Activated naive CD4-positive, alpha-beta T cell treated with anti-CD3 and anti-CD28 coated beads, Interleukin-2, amount 50 U/mL, for 24 hours (primary cell): ENCODE measurements around the gene DCAF15.
A peak's percentile ranks its signal among the peaks of the same experiment; 100 is the strongest.

Source experiments
- H3K27ac Mint-ChIP-seq: one replicate; pipeline ENCODE4 v1.8.0; 2021; ENCODE audit warnings: mild to moderate bottlenecking, mixed read lengths
- H3K27me3 Mint-ChIP-seq: one replicate; pipeline ENCODE4 v1.8.0; 2021; ENCODE audit warnings: mixed read lengths
- H3K36me3 Mint-ChIP-seq: one replicate; pipeline ENCODE4 v1.8.0; 2021; ENCODE audit warnings: mixed read lengths
- H3K4me1 Mint-ChIP-seq: one replicate; pipeline ENCODE4 v1.8.0; 2021; ENCODE audit warnings: mixed read lengths
- H3K4me3 Mint-ChIP-seq: one replicate; pipeline ENCODE4 v1.8.0; 2021; ENCODE audit warnings: mild to moderate bottlenecking, mixed read lengths
- H3K9me3 Mint-ChIP-seq: one replicate; pipeline ENCODE4 v1.8.0; 2021; ENCODE audit warnings: mixed read lengths

Gene DCAF15

DNA sequence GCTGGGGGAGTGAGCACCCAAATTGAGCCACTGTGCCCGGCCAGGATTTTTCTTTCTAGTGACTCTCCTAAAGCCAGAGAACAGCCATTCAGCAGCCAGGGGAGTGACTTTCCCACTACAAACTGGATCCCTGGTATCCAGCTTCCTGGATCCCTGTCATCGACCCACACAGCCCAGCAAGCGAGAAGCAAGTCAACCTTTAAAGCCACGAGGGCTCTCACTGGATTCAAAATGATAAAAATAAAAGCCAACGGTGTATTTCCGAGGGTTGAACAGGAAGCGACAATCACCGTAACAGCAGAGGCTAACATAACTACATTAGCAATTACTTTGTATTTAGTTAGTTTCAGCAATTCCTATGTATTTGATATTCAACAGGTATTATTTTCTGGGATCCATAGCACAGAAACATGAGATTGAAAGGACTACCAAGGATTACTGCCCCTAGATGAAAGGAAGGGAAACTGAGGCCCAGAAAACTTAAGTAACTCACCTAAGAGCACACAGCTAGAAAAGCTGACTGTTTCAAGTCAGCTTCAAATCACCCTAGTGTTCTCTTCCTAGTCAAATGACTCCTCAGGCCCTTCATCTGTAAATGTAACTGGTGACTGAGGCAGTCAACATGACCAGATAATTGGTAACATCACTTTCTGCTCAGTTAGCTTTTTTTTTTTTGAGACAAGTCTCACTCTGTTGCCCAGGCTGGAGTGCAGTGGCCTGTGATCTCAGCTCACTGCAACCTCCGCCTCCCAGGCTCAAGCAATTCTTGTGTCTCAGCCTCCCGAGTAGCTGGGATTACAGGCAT lies 51.1 kb downstream of the DCAF15 start:
- Mint-ChIP-seq H3K4me3 (peak overlapping the region; percentile 71), H3K27ac (peak overlapping the region; percentile 95), H3K27me3 (no peaks in the 10 kb centered on the region), H3K36me3 (peaks cover 4% of the 10 kb centered on the region), H3K9me3 (no peaks in the 10 kb centered on the region), H3K4me1 (peaks cover 55% of the 10 kb centered on the region)

DNA sequence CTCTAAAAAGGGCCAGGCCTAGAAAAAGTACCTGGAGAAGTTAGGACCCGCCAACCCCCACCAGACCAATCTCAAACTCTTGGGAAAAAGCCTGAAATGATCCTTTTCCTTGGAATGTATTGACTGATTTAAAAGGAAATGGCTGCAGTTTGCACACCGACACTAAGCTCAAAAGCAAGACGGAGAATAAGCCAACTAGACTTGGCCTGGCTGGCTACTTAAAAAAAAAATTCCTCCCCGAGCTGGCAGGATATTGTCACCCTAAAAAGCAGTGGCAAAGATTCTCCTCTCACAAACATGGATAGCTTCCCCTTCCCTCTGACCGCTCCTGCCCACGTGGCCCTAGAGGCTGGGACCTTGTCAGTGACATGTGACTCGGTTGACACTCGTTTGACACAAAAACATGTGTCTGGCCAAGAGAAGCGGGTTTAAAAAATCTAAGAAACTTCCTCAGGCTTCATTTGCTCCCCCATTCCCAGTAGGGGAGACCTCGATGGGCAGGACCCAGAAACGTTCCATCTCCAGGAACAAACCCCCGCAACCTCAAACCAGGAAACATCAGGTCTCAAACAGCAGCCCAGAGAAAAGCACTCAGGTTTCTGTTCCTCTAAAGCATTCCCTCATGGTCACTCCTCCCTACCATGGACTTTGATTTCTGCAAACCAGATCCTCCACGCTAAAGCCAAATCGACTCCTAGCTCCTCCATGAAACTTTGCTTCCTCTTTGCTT lies 52.5 kb downstream of the DCAF15 start:
- Mint-ChIP-seq H3K27me3 (no peaks in the 10 kb centered on the region), H3K27ac (peak overlapping the region; percentile 92), H3K4me1 (peaks cover 54% of the 10 kb centered on the region), H3K36me3 (no peaks in the 10 kb centered on the region), H3K4me3 (peak overlapping the region; percentile 82), H3K9me3 (no peaks in the 10 kb centered on the region)

DNA sequence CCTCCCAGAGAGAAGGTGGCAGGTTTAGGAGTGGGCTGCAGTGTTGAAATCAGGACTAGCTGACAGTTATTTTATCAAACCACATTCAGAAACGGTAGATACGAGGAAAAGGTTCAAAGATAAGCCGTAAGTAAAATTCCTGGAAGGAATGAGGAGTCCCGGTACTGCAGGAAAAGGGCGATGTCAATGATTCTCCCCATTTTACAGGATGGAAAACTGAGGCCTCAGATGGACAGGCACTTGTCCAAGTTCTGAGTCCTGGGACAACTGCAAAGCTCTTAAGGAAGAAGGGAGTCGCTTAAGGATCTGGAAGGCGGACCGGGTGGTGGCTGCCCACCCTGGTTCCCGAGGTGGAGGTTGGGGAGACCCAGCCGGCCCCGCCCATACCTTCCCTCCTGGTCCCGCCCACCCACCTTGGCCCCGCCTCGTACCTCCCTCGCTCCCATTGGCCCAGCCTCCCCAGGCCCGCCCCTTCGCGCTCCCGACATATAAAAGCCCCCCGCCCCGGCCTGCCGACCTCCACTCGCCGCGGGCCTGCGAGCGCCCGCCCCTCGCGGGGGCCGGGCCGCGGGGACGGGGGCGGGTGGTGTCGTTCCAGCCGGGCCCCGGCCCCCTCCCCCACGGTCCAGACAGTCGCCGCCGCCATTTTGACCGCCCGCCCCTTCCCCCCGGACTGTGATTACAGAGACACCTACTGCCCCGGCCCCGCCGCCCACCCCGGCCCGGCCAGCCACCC lies 53.2 kb downstream of the DCAF15 start:
- Mint-ChIP-seq H3K4me3 (peak overlapping the region; percentile 82), H3K9me3 (no peaks in the 10 kb centered on the region), H3K27me3 (no peaks in the 10 kb centered on the region), H3K27ac (peak overlapping the region; percentile 92), H3K36me3 (no peaks in the 10 kb centered on the region), H3K4me1 (peaks cover 47% of the 10 kb centered on the region)

DNA sequence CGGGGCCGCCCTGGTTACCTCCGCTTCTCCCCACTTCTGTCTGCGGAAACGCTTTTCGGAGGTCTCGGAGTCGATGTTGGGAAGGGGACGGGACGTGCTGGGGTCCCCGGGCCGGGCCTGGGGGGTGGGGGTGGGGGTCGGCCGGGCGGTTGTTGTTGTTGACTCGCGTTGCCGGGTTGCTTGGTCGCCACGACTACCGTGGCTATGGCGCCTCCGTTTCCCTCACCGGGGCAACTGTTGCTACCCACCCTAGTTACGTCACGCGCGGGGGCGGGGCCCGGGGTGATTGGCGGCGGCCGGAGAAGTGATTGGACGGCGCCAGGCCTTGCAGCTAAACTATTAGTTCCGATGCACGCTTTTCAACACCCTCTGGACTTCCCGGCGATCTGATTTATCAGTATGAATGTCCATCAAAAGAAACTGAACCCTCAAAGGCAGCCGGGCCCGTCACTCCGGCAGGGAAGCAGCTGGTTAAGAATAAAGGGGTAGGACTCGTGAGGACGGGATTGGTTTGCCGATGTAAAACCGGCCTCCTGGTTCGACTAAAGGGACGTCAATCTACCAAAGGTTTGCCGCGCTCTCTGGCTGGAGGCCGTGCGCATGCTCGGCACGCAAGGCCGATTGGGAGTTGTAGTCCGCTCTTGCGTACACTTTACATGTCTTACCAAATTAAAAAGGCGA lies 53.9 kb downstream of the DCAF15 start, which contains the start of gene RFX1:
Gene RFX1 (minus strand): TSS at position 236 of the 681 bp plus-strand sequence. CDS start 12,477 bp downstream, outside the sequence.
- peaks cover 40% of the 10 kb centered on the region for H3K4me1 Mint-ChIP-seq
- H3K27me3 Mint-ChIP-seq: no peaks in the 10 kb centered on the region
- H3K9me3 Mint-ChIP-seq: no peaks in the 10 kb centered on the region
- peak within 1 kb of the TSS; percentile 97 for H3K27ac Mint-ChIP-seq
- H3K4me3 Mint-ChIP-seq: peak within 1 kb of the TSS; percentile 93
- no peaks in the 10 kb centered on the region for H3K36me3 Mint-ChIP-seq

DNA sequence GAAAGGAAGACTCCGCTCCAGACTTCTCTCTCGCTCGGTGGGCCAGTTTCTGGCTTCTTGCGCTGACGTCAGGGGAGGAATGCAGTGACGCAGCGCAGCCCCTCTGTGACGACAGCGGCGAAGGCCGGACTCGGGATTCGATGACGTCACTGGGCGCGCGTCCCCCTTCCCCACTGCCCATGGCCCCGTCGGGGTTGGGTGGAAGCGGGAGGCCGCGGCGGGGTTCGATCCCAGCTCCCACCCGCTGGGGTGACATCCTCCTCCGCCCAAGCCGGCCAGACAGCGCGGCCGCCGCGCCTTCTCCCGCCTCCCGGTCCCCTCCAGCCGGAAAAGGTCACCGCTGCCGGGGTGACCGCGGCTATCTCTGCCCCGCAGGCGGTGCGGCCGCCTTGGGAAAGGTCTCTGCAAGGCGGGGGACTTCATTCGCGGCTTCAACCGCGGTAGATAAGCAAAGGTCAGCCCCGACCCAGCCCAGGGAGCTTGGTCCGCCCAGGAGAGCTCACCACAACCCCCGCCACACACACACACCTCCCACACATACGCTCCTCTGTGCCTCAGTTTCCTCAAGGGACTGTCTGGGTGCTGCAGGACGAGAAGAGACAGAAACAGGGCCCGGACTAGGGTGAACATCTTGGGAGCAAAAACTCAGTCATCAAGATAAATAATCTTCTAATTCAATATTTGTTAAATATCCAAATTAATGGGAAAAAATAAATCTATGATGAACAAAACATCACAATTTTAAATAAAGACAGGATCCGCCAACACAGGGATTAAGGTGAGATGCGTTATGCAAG lies 54.7 kb downstream of the DCAF15 start:
- peak overlapping the region; percentile 97 for H3K27ac Mint-ChIP-seq

More for the DNA sequence above, 54.7 kb downstream of the DCAF15 start:
- H3K36me3 Mint-ChIP-seq: no peaks in the 10 kb centered on the region
- no peaks in the 10 kb centered on the region for H3K9me3 Mint-ChIP-seq
- H3K27me3 Mint-ChIP-seq: no peaks in the 10 kb centered on the region
- H3K4me3 Mint-ChIP-seq: peak overlapping the region; percentile 93
- H3K4me1 Mint-ChIP-seq: peaks cover 33% of the 10 kb centered on the region
